Measurements from ENCODE around the gene WNK2.

WNK2 gene

DNA sequence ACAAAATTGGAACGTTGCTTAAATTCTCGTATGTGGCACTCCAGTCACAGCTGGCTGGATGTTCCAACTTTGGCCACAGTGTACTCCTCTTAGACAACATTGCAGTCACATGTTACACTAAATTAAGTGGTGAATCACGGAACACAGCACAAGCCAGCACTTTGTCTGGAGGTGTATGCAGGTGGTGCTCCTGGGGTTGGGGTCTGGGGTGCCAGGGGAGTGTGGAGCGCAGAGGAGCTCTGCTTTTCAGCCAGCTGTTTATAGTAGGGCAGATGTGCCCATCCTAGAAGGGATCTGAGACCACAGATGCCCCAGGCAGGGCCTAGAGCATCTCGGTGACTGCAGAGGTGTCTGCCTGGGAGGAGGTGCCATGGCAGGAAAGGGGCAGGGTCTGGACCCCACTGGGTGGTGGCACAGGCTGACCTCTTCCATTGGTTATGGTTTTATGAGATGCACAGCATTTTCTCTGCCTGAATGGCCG is 82.6 kb downstream of the WNK2 start:
- DNase-seq (ENCODE audit: low read depth) = no peak

DNA sequence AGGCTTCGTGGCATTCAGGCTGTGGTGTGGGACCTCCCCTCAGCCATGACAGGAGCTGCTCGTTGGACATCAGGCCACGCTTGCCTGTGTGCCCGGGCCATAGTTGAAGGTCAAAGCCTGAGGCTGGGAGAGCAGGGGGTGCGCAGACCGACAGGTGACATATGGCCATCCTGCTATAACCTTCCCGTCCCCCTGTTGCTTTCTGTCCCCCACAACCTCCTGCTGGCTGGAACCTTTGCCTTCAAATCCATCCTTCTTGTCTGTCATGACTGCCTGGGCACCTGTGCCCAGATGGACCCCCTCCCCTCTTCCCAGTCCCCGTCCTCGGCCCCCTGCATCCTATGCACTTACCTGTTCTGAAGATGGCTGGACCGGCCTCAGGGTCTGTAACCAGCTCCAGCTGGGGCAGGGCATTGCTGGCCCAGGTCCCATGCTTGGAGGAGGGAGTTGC is 83.2 kb downstream of the WNK2 start:
- DNase-seq (ENCODE audit: low read depth) = no peak

DNA sequence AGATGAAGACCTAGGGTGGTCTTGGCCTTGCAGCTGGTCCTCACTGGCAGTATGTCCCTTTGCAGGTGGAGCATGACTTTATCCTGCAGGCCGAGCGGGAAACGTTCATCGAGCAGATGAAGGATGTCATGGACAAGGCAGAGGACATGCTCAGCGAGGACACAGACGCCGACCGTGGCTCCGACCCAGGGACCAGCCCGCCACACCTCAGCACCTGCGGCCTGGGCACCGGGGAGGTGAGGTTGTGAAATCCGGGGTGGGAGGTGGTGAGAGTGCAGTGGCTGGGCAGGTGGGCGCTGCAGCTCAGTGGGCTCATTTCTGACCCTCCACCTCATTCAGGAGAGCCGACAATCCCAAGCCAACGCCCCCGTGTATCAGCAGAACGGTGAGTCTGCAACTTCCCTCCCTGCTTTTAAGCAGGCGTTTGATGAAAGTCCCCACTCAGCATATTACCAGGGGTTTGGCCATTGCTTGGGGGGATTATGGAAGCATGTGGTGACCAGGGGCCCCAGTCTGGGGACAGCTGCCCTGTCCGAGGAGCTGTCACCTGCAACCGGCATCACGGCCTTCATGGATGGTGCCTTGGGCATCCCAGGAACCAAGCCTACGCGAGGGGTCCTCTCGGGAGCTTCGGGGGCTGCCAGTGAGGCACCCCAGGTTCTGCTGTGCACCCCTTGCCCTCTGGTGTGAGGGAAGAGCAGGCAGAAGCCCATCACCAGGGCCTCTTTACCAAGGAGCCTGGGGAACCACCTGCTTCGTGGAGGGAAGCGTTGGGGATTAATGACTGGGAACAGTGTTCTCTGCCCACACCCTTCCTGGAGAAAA is 84.0 kb downstream of the WNK2 start:
- no peak for DNase-seq (ENCODE audit: low read depth)

DNA sequence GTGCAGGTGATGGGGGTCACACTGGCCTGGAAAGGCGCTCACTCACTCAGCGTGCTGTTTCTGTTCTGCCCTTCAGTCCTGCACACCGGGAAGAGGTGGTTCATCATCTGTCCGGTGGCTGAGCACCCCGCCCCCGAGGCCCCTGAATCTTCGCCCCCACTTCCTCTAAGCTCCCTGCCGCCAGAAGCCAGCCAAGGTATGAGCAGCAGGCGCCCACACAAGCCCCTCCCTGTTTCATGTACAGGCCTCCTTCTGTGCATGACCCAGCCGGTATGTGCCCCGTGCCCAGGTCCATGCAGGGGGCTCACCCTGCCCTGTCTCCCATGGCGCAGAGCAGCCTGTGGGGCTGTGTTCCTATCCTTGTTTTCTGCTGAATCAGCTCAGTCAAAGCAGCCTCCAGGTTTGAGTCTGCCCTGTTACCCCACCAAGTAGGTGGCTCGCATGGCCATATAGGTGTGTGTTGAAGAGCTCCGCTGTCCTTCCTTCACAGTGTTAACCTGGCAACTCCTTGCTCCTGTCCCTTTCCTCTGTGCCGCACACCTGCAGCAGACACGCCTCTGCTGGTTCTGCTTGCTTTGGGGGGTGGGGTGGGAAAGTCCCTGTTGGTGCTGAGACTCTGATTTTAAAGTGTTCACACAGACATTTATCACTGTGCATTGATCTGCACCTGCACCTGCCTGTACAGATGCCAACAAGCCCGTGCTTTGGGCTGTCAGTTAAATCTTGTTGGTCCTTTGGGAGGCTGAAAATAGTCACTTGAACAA is 84.8 kb downstream of the WNK2 start:
- no peak for DNase-seq (ENCODE audit: low read depth)

DNA sequence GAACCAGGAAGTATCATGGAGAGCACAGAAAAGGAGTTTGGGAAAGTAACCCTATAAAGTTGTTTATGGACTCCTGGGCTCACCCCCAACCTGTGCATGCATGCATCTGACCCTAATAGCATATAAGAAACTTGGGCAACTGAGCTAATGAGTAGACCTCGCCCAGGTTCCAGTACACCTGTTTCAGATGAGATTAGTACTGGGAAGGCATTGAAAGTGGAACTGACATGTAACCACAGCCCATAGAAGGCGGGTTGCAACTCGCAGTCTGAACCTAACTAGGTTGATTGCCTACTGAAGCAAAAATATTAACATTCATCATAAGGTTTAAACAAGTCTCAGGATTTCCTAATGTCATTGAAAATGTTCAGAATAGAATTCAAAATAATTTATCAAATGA is 87.0 kb downstream of the WNK2 start:
- DNase-seq (ENCODE audit: low read depth) = no peak

DNA sequence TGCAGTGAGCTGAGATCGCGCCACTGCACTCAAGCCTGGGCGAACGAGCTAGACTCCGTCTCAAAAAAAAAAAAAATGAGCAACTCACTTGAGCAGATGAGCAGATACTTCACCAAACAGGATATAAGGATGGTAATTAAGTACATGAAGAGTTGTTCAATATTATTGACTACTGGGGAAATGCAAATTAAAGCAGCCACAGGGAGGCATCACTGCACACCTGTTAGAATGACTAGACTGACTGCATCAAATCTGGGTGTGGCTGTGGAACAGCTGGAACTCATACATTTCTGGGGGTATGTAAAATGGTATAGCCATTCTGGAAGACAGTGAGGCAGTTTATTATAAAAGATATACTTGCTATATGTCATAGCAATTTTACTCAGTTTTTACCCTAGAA is 93.0 kb downstream of the WNK2 start:
- DNase-seq (ENCODE audit: low read depth) = no peak

DNA sequence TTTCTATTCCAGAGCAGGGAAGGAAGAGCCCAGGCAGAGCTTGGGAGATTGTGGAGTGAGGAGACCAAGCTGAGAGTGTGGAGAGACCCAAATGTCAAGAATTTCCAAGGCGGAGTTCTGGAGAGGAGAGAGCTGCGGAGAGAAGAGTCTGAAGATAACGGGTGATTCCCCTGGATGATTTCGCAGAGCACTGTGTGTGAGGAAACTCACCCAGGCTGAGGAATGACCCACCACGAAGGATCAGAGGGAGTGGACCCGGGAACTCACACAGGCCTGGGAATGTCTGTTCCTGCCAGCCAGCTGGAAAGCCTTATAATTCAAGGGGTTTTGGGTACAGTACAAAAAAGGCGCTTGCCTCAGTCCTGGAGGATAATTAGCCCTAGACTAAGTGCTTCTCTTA is 94.2 kb downstream of the WNK2 start:
- DNase-seq (ENCODE audit: low read depth) = no peak

DNA sequence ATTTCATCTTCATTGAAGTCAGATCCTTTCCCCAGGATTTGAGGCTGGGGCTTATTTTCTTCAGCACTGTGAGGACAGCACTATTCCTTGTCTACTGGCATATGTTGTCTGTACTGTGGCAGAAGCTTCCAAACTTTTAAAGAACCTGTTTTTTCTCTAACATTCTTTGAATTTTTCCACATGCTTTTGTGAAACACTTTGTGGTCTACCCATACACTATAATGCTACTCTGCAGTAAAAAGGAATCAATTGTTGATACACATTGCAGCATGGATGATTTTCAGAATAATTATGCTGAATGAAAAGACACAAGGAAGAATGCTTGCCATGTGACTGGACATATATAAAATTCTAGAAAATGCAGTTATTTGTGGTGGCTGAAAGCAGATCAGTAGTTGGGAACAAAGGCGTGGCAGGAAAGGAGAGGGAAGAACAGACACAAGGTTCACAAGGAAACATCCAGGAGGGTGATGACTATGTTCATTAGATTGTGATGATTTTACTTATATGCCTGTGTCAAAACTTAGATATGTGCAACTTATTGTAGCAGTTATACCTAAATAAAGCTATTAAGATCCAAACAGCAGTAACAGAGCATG is 96.8 kb downstream of the WNK2 start:
- DNase-seq (ENCODE audit: low read depth) = no peak

DNA sequence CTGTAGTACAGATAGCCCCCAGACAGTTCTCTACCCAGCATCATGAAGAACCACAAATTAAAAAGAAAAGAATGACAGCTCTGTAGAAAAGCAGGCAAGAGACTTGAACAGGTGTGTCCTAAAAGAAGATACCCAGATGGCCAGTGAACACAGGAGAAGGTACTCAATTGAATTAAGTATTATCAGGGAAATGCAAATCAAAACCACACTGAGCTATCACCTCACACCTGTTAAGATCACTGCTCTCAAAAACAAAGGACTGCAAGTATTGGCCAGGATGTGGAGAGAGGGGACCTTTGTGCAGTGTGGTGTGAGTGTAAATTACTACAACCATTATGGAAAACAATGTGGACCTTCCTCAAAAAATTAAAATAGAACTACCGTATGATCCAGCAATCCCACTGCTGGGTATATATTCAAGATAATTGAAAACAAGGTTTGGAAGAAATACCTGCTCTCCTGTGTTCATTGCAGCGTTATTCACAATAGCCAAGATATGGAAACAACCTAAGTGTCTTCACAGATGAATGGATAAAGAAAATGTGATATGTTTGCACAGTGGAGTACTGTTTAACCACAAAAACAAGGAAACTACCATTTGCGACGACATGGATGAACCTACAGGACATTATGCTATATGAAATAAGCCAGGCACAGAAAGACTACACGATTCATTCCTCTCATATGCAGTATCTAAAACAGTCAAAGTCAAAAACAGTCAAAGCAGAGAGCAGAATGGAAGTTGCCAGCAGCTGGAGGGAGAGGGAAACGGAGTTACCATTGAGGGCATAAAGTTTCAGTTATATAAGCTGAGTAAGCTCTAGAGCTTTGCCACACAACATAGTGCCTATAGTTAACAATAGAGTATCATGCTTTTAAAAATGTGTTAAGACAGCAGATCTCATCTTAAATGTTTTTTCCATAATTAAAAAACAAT is 102.6 kb downstream of the WNK2 start:
- no peak for DNase-seq (ENCODE audit: low read depth)

DNA sequence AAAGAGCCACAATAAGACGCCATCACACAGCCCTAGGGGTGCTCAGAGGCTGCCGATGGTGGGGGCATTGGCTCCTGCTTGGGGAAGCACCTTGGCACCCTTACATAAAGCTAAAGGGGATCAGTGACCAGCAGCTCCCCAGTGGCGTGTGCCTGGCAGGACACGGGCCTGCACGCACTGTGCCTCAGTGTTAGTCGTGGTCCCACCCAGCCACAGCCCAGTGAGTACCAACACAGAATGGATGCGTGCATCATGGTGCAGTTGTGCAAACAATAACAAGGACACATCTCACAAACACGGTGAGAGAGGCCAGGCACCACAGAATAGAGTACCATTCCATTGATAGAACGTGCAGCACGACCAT is 103.2 kb downstream of the WNK2 start:
- DNase-seq (ENCODE audit: low read depth) = no peak

DNA sequence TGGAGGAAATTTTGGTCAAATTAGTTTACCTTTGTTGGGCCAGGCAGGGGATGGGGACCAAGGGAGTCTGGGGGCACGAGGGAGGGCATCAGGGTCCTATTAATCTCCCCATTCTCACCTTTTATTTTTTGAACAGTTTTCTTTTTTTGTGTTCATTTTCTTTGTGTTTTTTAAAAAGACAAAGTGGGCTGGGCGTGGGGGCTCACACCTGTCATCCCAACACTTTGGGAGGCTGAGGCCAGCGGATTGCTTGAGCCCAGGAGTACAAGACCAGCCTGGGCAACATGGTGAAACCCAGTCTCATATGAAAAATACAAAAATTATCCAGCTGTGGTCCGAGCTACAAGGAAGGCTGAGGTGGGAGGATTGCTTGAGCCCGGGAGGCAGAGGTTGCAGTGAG is 103.7 kb downstream of the WNK2 start:
- no peak for DNase-seq (ENCODE audit: low read depth)

DNA sequence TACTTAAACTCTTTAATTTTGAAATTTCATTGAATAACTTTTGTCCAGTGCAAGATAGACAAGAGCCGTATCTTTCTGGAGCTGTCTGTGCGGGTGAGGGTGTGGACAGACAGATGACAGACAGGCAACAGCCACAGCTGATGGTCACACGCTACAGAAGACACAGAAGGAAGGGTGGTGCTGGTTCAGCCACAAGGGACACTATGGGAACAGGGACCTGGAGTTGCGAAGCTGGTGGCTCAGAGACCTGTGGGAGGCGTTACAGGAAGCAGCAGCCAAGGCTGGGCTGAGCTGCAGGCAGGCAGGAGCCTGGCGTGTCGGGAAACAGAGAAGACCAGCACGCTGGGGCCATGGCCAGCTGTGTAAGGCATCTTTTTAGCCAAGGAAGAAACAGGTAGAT is 104.4 kb downstream of the WNK2 start:
- no peak for DNase-seq (ENCODE audit: low read depth)

DNA sequence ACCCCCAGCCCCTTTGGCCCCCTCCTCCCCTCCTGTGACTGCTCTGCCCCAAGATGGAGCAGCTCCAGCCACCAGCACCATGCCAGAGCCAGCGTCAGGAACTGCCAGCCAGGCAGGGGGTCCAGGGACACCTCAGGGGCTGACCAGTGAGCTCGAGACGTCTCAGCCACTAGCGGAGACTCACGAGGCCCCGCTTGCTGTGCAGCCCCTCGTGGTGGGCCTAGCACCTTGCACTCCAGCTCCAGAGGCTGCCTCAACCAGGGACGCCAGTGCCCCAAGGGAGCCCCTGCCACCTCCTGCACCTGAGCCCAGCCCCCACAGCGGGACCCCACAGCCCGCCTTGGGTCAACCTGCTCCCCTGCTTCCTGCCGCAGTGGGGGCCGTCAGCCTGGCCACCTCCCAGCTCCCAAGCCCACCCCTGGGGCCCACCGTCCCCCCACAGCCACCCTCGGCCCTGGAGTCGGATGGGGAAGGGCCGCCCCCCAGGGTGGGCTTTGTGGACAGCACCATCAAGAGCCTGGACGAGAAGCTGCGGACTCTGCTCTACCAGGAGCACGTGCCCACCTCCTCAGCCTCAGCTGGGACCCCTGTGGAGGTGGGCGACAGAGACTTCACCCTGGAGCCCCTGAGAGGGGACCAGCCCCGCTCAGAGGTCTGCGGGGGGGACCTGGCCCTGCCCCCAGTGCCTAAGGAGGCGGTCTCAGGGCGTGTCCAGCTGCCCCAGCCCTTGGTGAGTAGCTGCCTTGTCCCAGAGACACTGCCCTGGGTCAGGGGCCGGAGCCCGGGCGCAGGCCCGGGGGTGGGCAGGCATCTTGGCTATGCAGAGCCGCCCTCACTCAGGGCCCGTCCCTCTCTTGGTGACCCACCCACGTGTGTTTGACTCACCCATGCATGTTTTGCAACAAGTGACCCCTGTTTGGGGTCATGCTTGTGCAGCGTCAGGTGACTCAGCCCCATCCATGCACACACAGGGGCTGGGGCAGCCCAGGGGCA is 105.2 kb downstream of the WNK2 start:
- no peak for DNase-seq (ENCODE audit: low read depth)

DNA sequence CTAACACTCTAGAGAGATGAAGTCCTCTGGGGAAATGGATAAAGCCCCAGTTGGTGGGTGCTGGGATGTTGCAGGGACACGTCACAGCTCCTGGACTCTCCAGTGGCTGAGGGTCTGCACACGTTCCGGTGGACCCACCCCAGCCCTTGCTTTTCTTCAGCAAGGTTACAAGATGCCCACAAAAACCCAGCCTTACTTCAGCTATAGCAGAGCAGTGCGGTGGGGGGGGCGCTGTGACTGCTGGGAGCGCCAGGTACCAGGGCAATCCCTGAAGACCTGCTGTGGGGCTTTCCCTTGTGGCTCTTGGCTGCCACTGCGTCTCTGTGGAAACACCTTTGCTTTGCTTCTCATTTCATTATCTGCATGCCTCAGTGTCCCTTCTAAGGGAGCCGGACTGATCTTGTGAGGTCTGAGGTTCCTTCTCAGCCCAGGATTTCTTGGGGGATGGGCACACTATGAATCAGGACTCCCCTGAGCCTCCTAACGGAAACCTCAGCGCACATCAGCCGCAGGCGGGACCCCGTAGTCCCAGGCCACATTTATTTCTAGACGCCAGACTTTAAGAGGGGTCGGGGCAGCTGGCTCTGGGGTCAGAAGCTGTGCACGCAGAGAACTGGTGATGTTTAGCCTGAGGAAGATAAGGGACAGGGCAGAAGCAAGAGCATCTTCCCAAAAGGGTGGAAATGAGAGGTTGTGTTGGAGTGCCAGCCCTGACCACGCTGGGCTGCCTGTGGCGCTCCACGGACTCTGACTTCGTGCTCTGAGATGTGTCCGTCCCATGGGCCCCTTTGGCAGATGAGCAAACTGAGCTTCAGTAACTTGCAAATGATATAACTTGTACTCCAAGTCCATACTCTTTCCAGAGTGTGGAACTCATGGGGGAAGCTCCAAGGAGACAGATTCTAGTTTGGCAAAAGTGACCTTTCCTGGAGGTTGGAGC is 106.8 kb downstream of the WNK2 start:
- DNase-seq (ENCODE audit: low read depth) = no peak

DNA sequence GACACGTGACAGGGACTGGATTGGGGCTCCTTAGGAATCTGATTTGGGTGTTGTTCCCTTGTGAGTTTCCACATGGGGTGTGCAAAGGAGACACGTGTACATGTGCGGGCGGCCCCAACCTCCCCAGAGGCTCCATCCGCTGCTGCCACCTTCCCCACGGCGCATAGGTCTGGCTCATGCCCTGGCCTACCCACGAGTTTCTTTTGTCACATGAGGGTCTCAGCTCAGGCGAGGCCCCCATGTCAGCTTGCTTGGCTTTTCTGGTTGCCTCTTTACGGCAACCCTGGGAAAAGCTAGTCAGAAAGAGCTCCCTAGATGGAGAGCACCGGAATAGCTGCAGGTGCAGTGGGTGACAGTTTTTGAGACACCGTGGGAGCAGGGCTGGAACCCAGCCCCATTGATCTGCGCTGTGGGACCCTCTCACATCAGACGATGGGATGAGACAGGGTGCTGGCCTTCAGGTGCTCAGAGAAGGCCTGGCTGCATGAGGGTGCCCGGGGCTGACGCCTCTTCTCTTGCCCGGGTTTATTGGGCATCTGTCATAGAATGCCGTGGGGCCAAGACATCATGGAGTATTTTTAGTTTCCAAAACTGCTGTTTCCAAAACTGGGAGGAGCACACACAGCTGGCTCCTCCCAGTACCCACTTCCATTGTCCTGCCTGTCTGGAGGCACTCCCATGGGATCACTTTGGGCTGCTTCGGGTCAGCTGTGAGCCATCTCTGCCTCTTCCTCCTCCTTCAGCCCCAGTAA is 107.8 kb downstream of the WNK2 start:
- DNase-seq (ENCODE audit: low read depth) = no peak

DNA sequence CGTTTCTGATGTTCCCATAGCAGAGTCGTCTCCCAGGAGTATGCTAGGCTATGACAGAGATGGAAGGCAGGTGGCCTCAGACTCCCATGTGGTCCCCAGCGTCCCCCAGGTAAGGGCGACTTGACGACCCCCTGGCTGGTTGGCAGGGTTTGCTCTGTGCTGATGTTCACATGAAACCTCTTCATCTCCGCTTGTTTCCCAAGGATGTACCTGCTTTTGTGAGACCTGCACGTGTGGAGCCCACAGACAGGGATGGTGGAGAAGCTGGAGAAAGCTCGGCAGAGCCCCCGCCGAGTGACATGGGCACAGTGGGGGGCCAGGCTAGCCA is 108.3 kb downstream of the WNK2 start:
- DNase-seq (ENCODE audit: low read depth) = no peak

DNA sequence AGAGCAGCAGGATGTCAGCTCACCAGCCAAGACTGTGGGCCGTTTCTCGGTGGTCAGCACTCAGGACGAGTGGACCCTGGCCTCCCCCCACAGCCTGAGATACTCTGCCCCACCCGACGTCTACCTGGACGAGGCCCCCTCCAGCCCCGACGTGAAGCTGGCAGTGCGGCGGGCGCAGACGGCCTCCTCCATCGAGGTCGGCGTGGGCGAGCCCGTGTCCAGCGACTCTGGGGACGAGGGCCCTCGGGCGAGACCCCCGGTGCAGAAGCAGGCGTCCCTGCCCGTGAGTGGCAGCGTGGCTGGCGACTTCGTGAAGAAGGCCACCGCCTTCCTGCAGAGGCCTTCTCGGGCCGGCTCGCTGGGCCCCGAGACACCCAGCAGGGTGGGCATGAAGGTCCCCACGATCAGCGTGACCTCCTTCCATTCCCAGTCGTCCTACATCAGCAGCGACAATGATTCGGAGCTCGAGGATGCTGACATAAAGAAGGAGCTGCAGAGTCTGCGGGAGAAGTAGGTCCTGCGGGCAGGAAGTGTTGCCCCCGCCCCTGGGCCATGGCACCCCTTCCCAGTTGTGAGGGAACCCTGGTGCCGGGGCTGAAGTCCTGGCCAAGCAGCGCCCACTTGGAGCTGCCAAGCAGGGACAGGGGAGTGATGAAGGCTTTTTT is 108.9 kb downstream of the WNK2 start:
- DNase-seq (ENCODE audit: low read depth) = no peak

DNA sequence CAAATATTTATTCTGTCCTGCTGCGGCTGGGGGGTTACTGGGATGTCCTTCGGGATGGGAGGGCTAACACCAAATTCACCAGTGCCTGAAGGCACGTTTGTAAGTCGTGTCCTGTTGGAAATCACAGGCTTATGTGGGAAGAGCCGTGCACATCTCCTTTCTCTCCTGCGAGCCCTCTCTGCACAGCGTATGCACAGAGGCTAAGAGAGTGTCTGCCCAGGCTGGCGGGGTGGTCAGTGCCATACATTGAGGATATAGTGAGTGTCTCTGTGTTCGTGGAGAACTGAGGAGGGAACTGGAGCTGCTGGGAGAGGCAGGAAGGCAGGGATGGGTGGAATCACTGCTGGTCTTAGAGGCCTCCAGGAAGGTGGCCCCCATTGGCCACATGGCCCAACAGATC is 110.1 kb downstream of the WNK2 start:
- DNase-seq (ENCODE audit: low read depth) = no peak
